IPS DF 19.7 (cell line): ENCODE results near the gene CBX2.
"Not testable (repeated sequence)": the region's sequence is repeated elsewhere in the genome, so short reads cannot be mapped to it uniquely, and the experiment has no call there.

Source experiments
- DNase-seq: peaks from one replicate; pipeline ENCODE4 v3.0.0-alpha.2; 2013; ENCODE audit warnings: low read depth, low spot score

The CBX2 gene

DNA sequence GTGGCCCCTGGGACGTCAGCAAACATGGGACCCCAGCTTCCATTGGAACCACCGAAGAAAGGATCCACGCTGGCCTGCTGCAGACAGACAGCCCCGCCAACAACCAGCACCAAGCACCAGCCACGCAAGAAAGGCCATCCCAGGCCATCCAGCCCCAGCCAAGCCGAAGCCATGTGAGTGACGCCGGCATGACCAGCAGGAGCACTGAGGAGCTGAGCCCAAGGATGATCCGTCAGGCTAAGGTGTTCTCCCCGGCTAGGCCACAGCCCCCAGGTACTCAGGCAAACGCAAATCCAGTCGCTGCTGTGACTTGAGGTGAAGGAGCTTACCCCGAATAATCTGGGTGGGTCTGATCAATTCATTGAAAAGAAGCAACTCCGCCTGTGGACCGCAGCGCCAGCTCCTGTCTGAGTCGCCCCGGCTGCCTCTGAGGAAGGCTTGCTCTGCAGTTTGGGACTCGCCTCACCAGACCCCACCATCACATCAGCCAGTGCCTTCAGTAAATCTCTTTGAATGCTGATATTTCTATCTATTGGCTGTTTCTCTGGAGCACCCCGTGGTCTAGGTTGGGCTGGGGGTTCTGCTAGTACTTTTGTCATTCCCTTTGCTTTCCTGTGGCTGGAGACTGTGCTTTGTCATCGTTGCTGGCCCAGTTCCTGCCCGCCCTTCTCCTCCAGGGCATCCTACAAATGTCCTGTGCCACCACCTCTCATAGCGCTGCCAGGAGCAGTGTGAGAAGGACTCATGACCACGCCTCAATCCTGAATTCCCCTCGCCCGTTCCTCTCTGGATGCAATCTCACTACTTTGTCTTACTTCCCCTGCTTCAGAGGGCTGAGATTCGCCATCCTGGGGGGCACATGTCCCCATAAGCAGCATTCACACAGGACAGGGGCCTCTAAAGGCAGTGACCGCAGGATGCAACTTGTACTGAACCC lies 8.1 kb upstream of the CBX2 start:
- no peak for DNase-seq

DNA sequence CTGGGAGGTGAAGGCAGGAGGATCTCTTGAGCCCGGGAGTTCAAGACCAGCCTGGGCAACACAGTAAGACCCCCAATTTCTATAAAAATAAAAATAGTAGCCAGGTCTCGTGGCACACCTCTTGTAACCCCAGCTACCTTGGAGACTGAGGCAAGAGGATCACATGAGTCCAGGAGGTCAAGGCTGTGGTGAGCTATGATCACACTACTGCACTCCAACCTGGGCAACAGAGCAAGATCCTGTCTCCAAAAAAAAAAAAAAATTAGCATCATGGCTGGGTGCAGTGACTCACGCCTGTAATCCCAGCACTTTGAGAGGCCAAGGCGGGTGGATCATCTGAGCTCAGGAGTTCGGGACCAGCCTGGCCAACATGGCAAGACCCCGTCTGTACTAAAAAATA lies 6.7 kb upstream of the CBX2 start:
- no peak for DNase-seq

DNA sequence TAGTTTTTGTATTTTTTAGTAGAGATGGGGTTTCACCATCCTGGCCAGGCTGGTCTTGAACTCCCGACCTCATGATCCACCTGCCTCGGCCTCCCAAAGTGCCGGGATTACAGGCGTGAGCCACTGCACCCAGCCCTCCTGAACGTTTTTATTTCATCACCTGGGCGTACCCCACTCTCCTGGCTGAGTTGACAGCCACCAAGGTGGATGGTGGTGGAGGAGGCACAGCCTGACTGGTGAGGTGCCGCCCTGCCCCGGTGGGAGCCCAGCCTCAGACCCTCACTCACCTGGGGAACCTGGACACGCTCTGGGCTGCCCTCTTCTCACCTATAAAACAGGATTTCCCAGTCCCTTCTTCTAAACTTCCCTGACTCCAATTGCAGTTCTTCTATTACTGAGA lies 5.2 kb upstream of the CBX2 start:
- not testable (repeated sequence) for DNase-seq

DNA sequence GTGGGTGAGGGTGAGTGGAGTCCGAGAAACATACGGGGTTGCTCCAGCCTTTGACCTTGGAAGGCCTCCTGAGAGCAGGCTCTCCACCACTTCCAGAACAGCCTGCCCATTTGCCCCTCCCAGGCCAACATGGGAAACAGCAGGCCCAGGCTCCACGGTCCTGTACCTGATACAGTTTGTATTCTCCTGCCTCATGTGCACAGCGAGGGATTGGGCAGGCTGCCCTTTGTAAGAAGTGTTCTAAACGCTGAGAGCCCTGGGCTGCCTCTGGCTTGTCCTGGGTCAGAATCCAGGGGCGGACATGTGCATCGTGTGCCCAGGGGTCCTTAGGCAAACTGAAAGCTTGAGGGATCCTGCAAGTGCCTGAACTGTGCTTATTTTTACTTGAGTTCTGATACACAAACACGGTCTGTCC lies 3.4 kb upstream of the CBX2 start:
- DNase-seq: no peak

DNA sequence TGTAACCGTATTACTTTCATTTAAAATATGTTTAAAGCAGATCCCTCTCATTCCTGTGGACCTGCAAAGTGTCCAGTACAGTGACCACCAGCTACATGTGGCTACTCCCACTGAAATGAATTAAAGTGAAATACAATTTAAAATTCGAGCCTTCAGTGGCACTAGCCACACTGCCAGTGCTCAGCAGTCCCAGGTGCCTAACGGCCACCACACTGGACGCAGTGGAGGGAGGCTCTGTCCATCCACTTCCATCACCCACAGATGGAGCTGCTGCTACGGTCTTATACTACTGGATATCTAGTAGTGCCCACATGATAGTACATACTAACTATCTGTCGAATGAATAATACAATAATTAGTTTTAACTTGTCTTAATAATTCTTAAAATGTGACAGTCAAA lies 2.3 kb upstream of the CBX2 start:
- DNase-seq: no peak

DNA sequence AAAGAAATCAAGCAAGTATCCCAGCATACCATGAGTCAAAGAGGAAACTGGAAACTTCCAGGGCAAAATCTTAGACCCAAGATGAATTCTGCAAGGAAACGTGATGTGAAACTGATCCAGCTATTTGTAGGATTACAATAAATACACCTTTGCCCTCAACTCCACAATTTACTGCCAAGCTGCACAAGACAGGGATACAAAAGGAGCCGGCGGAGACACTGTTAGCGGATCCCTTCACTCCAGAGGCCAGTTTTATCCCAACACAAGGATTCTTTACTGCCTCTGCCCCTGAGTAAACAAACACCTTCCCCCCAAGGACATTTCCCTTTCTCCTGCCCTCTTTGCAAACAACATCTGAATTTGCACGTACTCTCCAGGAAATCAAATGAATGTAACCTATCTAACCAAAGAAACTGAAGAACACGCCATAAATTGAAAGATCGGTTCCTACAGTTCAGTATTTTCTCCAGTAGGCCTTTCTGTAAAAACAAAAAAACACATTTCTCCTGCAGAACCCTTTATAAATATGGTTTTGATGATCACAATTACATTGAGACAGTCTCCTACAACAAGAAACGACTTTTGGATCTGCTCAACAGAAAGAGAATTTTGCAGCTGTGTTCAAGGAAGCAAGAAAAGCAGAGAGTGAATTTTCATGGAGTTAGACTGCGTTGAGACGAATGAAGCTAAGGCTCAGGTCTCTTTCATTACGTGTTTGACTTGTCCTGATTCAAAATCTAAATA lies 1.4 kb upstream of the CBX2 start:
- DNase-seq: no peak

- DNase-seq: no peak
Measured at GRCh38 chr17:79777120-79777893, 641 bp upstream of the CBX2 start.

GRCh38 chr17:79778504-79779083 lies 646 bp downstream of the CBX2 start:
- no peak for DNase-seq

- DNase-seq: no peak
Measured at GRCh38 chr17:79779084-79779529, 1.2 kb downstream of the CBX2 start.

- no peak for DNase-seq
Measured at GRCh38 chr17:79779661-79780365, 1.9 kb downstream of the CBX2 start.

- DNase-seq: no peak
Measured at GRCh38 chr17:79781012-79781650, 3.2 kb downstream of the CBX2 start.

GRCh38 chr17:79781736-79782575 lies 4.0 kb downstream of the CBX2 start:
- no peak for DNase-seq

- DNase-seq: no peak
Measured at GRCh38 chr17:79783891-79784290, 5.9 kb downstream of the CBX2 start.

DNA sequence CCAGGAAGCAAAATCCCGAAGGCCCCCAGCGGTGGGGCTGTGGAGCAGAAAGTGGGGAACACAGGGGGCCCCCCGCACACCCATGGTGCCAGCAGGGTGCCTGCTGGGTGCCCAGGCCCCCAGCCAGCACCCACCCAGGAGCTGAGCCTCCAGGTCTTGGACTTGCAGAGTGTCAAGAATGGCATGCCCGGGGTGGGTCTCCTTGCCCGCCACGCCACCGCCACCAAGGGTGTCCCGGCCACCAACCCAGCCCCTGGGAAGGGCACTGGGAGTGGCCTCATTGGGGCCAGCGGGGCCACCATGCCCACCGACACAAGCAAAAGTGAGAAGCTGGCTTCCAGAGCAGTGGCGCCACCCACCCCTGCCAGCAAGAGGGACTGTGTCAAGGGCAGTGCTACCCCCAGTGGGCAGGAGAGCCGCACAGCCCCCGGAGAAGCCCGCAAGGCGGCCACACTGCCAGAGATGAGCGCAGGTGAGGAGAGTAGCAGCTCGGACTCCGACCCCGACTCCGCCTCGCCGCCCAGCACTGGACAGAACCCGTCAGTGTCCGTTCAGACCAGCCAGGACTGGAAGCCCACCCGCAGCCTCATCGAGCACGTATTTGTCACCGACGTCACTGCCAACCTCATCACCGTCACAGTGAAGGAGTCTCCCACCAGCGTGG lies 6.5 kb downstream of the CBX2 start:
- no peak for DNase-seq

- DNase-seq: no peak
Measured at GRCh38 chr17:79785017-79785899, 7.3 kb downstream of the CBX2 start.

DNA sequence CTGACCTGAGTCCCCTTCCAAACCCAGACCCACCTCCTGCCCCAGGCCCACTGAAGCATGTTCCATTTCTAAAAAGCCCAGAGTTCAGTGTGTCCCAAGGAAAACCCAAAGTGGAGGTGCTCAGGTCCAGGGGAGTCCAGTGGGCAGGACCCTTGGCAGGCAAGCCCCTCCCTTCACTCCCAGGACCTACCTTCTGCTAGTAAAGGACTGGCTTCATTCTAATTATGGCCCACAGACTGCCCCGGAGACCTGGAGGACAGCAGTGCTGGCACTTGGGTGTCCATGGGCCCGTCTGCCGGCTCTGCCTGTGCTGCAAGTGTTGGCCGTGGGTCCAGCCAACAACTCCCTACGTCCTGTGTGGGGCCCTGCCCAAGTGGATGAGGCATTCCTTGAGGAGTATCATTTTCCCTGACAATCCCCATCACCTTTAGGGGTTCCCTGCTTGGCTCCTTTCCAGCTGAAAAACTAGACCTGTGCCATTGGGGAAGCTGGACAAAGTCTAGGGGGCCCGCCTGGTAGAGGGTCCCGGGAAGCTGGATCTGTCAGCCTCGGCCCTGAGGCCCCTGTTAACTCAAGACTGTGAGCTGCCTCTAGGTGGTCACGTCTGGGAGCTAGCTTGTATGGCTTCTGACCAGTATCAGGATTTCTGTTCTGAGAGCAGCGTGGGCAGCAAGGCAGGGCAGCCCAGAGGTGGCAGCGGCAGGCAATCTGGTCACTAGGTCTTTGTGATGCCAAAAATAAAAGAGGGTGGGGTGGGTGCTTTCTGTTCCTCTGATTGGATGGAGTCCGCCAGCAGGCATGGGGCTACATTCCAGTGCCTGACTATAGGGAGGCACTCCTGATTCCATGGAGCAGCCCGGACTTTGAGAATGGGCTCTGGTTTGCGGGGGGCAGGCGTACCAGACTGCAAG lies 8.2 kb downstream of the CBX2 start:
- no peak for DNase-seq
